NCI-H748 (cell line): ENCODE measurements around the gene EMC9.

Experiments
- DNase-seq: peaks from one replicate; lab custom pipeline; 2025; ENCODE audit not compliant: unreplicated experiment; lab: John Stamatoyannopoulos, UW

The EMC9 gene, protein sequence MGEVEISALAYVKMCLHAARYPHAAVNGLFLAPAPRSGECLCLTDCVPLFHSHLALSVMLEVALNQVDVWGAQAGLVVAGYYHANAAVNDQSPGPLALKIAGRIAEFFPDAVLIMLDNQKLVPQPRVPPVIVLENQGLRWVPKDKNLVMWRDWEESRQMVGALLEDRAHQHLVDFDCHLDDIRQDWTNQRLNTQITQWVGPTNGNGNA

DNA sequence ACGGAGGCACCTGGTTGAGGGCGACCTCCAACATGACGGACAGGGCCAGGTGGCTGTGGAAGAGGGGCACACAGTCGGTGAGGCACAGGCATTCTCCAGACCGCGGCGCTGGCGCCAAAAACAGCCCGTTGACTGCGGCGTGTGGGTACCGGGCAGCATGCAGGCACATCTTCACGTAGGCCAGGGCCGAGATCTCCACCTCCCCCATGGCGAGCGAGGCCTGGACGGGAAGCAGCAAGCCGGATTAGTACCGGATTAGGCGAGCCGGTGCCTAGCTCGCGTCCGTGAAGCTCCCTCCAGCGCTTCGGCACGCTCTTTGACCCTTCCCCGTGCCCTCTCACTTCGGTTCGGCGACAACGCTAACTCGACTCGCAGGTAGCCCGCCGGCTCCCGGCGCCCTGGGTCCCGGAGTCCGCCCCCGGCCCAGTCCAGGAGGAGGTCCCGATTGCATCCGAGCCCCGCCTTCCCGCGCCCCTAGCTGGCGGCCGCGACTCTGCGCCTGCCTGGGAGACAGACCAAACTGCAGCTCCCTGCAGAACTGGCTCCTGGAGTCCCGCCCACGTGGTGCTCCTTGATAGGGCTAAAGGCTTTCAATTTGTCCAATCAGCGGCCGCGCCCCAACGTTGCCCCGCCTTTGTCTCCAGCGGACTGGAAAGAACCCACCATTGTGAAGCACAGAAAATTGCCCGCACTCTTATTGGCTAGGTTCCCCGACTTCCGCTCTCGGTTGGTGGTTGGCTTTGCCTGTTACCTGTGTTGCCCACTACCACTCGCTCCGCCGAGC is at the start of gene EMC9:
Gene EMC9, minus strand, starts transcription at position 495 of the 784 bp plus-strand sequence. Its CDS starts 287 bp downstream, at position 208.
- DNase-seq: peak; percentile 100

DNA sequence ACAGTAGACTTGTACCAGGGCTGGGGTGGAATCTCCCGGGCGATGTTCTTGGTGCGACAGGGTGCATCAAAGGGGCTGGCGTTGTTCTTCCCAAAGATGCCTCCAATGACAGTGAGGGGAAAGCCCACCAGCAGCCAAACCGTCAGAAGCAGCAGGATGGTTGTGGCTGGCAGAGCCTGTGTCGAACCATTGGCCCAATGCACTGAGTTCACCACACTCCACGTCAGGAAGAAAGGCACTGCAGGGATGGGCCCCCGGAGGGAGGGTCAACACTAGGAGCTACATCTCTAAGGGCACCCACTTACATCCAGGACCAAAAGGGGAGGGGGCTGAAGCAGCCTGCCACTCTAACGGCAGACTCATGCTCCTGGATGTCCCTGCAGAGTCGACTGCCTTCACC is 49.0 kb upstream of the EMC9 start:
- no peak for DNase-seq

DNA sequence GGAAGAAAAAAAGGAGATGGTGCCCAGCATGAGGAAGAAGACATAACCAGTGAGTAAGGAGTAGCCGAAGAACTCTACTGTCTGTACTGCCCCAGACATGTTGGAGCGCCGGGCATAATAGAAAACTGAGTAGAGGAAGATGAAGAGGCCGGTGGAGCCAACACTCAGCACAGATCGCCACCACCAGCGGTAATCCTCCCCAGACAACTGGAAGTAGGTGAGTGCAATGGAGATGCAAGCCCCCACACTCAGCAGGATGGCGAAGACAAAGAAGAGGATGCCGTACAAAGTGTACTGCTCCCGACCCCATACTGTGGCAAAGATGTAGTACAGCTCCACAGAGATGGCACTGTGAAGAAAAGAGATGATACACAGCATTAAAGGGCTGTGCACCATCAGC is 48.1 kb upstream of the EMC9 start:
- DNase-seq: no peak

DNA sequence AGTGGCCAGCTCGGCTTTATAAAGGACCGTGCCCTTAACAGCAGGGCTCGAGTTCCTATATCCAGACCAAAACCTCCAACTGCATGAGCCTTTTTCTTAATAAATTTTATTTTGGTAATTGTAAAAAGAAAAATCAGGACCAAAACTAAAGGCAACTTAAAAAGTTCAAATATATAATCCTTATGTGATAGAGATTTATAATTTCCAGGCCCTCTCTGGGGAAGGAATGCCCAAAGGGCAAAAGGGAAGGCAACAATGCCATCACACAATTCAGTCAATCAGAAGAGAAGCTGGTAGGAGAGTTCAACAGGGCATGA is 47.6 kb upstream of the EMC9 start:
- DNase-seq: no peak

DNA sequence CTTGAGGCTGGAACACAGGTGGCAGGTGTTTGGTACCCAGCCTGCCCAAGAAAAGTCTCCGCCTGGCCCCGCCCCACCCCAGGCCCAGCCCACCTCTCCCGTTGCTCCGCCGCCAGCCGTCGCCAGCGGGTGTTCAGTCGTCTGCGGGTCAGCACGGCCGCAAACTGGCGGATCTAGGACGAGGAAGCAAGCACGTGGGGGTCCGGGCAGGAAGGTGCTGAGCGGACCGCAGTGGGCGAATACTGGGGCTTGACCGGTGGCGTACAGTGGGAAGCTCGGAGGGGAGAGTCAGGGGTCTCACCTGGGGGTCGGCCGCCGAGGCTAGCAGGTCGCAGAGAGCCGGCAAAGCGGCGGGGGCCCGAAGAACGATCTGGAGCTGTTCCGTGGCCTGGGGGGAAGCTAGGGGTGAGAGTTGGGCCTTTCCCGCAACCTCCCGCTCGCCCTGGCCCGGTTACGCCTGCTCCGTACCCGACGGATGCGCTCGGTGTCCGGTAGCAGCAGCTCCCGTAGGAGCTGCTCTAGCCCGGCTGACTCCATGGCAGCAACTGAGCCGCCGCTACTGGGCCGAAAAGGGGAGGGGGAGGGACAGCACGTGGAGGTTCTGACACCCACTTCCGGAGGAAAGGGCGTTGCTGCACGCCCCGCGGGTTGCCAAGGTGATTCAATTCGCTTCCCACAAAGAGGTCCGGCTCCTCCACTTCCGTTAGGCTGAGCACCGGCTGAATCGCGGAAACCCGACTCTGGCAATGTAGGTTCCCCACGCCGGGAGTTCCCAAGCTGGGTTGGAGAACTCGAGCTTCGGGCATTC is 47.1 kb upstream of the EMC9 start, which contains the start of gene IPO4:
Gene IPO4, minus strand, starts transcription at position 566 of the 808 bp plus-strand sequence. Its CDS starts 29 bp downstream, at position 537.
- DNase-seq: peak; percentile 99

DNA sequence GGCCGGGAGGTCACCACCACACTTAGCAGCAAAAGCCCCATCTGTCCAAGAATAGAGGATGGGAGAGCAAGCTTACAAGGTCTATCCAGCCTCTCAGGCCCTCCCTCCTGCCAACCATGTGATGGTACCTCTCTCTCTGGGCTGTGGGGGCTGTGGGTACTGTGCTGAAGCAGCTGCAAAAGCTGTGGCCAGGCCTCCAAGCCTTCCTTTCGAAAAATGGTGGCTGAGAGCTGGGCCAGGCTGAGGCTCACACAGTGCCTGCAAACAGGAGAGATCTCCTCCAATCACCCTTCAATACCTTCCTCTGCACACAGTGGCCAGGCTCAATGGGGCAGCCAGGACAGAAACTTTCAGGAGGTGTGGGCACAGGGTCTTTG is 46.1 kb upstream of the EMC9 start:
- no peak for DNase-seq

DNA sequence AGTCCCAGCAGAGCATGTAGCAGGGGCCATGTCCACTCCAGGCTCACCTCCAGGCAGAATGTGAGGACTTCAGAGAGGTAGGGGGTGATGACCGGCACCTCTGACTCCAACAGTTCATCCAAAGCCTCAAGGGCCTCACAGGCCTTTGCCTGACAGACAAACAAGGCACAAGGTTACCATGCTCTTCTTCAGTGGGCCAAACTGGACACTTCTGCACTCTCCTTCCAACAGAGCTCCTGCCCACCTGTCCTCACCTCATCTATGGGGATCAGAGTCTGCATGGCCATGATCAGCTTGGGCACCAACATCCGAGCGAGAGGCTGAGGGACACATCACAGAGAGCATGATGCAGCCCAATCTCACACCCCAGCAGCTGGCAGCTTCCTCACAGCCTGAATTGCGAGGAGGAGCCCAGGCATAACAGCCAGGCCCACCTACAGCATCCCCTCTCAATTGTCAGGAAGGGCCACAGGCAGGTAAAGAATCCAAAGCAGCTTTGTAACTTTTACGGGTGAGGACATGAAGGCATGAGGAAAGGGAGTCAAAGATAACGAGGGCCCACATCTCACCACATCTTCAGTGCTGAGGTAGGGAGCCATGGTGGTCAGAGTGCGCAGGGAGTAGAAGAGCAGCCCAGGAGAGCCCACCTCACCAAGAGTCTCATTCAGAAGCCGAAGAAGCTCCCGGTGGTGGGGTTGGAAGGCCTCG is 45.6 kb upstream of the EMC9 start:
- no peak for DNase-seq

DNA sequence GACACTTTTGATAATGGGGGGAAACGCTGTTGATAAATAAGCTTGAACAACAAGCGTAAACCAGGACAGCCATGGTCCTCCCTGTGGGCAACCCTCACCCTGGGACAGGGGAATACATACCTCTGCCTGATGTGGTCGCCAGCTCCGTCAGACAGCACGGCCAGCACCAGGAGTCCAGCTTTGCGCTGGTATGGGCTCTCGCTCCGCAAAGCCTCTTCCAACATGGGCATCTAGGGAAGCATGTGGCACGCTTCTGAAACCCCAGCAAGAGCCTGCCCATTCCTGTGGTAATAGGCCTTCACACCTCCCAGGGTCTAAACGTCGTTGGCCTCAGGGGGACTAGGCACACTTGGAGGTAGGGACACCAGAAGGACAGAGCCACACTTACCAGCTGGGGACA is 44.4 kb upstream of the EMC9 start:
- no peak for DNase-seq

DNA sequence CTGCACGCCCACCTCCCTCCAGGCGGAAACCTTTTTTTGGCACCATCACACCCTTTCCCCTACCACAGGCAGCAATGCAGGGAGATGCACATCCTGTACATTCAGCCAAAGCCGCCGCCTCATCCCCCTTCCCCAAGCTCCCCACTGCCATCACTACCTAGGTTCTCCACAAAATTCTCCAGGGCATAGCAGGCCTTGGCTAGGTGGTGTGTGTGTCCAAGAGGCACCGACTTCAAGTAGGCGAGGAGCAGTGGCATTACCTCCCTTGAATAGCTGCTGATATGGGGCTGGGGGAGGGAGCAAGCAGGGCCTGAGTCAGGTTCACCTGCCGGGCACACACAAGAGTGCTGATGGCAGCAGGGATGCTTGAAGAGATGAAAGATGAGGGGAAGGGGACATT is 43.6 kb upstream of the EMC9 start:
- no peak for DNase-seq

DNA sequence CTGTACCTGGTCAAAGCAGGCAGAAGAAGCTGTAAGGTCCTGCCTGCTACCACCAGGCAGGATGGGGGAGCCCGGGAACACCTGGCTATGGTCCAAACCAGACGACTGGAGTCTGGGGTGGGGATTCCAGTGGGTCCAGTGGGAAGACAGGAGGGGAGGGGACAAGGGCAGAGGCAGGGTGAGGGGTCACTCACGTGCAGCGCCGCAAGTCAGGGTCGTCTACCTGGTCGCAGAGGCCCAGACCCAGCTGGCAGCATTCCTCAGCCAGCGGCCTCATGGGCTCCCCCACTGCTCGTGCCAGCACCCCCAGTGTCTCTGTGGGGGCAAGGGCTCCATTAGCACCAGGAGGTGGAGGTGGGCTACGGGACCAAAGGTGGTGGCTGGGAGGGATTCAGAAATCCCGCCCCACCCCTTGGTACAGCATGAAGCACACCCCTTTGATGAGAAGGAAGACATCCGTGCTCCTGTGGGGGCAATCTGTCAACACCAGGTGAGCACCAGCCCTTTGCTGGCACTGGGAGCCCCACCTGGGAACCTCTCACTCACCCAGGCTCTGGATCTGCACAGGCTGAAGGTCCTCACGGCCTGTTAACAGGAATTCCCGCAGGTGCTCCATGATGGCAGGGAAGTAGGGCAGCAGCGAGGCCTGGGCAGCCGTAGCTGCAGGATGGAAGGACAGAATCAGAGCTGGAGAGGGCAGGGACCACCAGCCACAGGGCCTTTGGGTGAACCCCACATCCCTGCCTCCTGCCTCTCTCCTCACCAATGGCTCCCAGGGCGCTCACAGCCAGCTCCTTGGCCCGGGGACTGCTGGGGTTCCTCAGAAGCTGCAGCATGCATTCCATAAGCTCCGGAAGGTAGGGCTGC is 42.9 kb upstream of the EMC9 start:
- no peak for DNase-seq

DNA sequence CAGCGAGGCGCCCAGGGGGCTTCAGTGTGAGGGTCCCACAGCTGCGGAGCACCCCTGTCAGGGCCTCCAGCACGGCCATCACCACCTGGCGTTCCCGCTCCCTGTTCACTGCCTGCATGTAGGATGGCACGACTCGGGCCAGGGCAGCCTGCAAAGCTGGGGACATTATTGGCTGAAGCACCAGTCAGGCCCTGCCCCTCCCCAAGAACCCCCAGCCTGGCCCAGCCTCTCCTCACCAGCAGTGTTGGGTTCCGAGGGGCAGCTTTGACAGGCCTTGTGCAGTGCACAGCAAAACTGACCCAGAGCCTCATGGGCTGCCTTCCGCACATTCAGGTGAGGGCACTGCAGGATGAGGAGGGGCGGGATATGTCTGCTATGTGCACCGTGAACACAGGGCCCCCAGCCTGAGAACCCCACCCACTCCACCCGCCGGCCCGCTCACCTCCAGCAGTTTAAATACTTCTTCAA is 41.7 kb upstream of the EMC9 start:
- DNase-seq: no peak

DNA sequence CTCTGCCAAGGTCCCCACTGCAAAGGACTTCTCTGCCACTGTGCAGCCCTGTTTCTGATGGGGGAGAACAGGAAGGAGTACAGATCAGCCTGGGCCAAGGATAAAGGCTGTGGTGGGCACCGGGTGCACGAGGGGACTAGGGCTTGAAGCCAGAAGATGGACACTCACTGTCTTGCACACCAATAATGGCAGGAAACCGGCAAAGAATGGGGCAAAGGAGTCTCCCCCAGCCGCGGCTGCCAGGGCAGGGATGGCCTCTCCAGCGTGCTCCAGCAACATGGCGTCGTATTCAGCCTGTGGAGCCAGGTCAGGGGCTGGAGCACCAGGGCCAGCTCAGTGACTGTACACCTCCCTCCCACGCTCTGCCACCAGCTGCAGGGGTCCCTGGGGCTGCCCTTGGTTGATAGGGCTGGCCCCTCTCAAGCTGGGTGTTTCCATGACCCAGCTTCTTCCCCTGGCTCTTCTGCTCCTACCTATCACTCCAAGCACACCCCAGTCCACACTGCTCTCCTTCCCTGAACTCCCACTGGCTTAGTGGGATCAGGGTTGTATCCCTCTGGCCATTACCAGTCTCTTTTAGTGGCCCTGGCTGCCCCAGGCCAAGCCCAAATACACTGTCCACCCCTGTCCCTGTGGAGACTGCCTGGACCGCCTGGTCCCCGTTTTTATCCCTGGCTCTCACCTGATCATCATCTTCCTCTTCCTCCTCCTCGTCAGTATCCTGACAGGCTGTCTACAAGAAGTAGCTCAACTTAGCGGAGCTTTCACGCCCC is 40.9 kb upstream of the EMC9 start:
- DNase-seq: no peak

DNA sequence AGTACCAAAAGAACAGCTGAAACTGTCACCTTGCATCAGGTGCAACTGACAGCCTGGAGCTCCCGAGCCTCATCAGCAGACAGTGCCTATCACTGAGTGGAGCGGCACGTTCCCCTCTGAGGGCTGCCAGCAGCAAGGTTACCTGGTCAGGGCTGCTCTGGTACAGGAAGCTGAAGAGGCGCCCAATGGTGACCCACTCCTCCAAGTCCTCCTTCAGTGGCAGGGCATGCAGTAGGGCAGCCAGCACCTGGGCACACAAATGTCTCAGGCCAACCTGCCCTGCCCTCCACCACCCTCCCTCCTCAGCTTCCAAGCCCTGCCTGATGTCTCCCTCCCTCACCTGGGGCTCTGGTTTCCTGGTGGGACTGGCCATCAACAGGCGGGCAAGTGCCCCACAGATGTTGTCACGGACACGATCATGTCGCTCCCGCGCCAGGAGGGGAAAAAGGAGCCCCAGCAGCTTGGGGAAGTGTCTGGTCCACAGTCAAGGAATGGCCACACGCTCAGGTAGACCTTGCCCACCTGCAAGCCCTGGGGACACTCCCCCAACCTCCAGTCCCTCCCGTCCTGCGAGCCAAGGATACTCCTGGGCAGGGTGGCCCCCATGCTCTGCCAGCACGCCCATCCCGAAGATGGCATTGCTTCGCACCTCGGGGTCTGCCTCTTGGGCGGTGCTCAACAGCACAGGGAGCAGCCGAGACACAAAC is 40.1 kb upstream of the EMC9 start:
- no peak for DNase-seq

DNA sequence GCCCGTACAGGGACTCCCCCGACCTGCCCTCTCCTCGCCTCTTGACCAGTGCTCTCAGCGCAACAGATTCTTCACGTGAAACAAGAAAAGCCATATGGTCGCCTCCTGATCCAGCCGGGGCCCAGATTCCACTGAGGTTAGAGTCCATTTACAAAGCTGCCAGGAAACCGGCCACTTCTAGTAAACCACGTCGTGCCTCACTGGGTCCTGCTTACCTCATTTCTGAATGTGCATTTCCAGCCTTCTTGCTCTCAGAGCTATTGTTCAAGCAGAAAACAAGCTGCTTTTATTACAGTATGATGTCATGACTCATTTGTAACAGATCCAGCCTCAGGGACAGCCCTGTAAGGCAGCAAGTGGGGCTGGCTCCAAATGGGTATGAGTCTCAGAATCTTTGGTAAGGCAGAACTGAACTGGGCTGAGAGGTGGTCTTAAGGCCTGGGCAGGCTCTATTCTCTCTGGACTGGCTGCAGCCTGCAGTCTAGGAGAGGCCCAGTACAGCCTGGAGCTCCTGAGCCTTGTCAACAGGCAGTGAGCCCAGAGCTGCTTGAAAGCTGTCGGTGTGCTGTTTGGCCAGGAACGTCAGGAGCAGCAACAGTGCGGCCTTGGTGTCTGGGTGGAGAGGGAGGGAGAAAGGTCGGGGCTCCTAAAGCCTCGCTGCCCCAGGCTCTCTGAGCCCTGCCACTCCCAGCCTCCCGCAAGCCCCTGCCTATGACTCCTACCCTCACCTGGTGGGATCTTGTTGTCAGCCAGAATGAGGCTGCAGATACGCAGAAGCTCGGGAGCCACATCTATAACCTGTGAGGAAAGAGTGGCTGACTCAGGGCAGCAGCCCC is 38.8 kb upstream of the EMC9 start:
- no peak for DNase-seq

DNA sequence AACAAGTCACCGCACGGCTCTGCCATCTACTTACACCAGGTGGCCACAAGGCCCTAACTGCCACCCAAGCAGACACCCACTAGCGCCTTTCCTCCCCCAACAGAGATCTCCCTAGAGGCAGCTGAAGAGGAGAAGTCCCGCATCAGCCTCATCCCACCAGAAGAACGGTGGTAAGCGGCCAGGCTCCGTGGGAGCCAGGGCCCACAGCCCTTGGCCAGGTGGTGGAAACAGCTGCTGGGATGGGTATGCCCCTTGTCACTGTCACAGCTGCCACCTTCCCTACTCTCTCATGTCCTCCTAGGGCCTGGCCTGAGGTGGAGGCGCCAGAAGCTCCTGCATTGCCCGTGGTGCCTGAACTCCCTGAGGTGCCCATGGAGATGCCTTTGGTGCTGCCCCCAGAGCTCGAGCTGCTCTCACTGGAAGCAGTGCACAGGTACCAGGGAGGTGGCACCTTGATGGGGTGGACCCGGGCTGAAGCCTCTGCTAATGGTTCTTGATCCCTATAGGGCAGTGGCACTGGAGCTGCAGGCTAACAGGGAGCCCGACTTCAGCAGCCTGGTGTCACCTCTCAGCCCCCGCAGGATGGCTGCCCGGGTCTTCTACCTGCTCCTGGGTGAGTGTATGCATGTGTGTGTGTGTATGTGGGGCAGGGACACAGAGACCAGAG is 38.0 kb upstream of the EMC9 start:
- no peak for DNase-seq

DNA sequence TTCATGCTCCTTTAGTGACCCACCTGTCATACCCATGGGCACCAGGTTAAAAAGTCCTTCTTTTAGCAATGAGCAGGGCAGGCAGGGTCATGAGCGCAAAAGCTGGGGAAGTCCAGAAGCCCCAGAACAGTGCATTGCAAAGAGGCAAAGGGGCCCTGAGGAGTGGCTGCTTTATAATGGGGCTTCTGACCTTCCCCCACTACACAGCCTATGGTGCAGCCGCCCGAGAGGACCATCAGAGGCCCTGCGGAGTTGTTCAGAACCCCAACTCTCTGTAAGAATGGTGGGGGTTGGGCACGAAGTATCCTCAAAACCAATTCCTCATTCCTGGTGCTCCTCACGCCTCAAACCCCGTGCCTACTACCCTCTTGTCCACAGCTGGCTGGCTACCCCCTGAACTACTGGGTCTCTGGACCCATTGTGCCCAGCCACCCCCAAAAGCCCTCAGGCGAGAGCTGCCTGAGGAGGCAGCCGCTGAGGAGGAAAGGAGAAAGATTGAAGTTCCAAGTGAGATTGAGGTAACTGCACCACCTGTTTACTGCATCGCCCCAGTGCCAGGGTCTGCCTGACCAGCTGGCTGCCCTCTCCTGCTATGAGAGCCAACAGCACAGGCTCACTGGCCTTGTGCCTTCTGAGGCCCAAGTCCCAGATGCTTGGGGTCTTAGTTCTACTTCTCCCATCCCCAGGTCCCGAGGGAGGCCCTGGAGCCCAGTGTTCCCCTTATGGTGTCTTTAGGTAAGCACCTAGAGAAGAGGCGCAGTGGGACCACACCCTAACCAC is 37.2 kb upstream of the EMC9 start:
- no peak for DNase-seq

DNA sequence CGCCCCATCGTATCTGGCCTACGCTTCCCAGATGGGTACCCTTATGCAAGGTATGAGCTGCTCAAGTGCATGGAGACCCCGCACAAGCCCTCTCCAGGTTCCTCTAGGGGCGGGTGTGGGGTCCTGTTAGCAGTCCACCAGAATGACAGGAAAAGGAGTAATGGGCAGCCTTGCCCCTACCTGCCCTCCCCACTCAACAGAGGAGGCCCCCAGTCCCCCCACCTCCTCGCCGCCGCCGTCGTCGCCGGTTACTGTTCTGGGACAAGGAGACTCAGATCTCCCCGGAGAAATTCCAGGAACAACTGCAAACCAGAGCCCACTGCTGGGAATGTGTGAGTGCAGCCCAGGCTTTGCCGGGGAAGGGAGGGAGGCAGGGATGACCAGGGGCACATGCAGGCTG is 36.5 kb upstream of the EMC9 start:
- no peak for DNase-seq
